T-helper 1 cell (primary cell): ENCODE measurements around the gene WBP2.
"Not testable (repeated sequence)": the region's sequence is repeated elsewhere in the genome, so short reads cannot be mapped to it uniquely, and the experiment has no call there.

Experiments
- DNase-seq, 5 donors: peaks; one replicate each; pipeline ENCODE4 v3.0.0-alpha.2; 2012 to 2020

Gene WBP2

DNA sequence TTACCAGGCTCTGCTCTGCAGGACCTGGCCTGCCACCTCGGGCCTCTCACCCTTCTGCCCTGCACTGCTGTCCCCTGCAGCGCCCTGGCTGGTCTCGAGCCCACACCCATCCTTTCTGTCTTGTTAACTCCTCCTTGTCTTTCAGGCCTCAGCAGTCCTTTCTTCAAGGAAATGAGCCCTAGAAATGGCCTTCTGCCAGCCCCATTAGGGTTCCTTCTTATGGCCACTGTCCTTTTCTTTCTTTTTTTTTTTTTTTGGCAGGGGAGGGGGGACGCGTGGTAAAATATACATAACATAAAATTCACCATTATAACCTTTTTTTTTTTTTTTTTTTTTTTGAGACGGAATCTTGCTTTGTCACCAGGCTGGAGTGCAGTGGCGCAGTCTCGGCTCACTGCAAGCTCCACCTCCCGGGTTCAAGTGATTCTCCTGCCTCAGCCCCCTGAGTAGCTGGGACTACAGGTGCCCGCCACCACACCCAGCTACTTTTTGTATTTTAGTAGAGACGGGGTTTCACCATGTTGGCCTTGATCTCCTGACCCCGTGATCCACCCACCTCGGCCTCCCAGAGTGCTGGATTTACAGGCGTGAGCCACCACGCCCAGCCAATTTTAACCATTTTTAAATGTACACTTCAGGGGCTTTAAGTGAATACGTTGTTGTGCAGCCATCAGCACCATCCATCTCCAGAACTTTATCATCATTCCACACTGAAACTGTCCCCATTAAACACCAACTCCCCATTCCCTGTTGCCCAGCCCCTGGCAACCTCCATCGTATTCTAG, 10.5 kb upstream of the WBP2 start:
- not testable (repeated sequence) for DNase-seq

GRCh38 chr17:75864887-75865286, 9.8 kb upstream of the WBP2 start:
- not testable (repeated sequence) for DNase-seq

DNA sequence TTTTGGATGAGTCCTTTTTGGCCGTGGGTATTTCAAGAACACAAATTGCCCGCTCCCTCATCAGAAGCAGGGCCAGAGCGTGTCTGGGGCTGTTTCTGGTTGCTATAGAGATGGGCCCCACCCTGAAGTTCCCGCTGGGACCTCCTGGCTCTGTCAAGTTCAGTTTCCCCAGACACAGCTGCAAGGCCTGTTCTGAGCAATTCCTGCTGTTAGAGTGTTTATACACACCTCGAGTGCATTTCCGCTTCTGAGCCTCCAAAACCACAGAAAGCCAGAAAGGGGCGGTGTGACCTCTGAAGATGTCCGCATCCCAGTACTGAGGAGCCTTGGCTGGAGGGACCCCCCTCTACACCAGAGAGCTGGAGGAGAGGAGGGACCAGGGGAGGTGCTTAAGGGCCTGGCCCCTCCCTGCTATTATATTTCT, 9.3 kb upstream of the WBP2 start:
- peak in 2 of 5 donors; percentile 22 to 82 for DNase-seq

DNA sequence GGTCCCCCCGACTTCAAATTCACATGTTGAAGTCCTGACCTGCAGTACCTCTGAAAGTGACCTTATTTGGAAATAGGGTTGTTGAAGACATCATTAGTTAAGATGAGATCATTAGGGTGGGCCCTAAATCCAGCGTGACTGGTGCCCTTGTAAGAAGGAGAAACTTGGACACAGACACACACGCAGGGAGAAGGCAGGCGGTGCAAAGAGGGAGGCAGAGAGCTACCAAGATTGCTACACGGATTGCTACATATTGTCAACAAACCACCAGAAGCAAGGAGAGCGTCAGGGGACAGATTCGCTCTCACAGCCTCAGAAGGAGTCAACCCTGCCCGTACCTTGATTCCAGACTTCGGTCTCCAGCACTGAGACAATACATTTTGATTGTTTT, 6.8 kb upstream of the WBP2 start:
- no peak for DNase-seq

GRCh38 chr17:75859358-75859757, 4.2 kb upstream of the WBP2 start:
- not testable (repeated sequence) for DNase-seq

DNA sequence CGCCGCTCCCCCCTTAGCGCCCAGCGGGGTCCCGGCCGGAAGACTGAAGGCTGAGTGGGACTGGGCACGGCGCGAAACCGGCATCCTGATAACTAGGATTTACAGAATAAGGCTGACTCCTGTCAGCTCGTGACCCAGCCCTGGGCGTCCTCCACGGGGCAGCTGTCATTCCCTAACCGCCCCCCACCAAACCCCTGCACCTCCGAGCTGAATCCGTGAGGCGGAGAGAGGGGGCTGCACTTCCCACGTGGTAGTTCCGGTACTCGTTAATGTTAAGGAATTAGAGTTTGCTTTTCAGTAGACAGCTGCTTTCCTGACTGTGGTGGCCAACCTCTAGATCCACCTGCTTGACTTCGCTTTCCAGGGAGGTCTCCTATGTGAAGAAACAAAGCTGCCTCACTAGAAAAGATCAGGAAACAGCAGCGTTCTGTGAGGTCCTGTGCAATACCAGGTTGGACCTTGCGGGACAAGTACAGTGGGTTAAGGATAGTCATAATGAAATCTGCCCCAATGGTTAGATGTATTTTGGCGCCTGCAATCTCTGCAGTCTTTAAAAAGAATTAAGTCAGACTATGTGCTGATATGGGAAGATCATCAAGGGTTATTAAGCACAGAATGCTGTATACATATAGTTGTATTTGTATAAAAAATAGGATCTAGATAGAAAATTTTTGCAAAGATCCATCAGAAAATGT, 1.1 kb upstream of the WBP2 start:
- DNase-seq, result peak in 1 of 5 donors; percentile 28

DNA sequence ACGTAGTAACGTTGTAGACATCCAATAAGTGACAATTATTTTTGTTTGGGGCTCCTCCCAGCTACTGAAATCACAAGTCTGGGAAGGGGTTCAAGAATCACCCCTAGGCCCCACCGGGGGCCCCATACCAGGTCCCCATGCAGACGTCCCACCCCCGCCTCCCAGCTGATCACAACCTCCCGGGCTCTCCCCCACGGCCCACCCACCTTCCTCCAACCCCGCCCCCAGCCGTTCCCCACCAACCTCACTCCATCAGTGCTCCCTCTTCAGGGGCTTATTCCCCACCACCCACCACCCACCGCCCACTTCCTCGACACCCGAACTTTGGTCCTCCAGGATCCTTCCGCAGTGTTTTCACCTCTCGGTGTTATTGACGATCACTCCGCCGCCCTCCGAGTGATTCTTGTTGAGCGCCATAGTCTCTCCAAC, 240 bp downstream of the WBP2 start:
- DNase-seq, result peak in 1 of 5 donors; percentile 43

DNA sequence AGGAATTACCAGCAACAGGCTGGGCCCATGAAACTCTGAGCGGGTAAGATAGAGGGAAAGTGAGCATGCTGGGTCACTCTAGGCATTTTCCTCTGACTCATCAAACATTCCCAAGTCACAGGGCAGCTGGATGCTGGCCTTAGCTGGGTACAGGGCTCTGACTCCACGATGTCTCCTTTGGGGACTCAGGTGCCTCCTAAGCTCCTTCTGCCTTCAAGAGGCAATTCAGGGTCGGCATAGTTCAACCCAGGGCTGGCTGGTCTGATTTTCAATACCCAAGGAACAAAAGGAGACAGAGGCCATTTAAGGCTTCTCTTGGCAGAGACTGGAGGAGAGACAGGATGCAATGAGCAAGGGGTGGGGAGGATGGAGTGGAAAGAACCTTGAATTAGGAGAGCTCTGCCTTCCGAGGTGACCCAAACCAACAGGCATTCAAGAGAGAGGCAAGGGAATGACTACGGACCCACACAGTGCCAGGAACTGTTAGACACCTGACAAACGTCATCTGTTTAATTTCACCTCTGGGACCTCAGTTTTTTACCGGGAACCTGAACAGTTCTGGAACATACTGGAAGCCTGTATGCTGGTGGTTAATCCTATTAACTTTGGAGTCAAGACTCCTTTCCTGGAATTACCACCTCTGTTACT, 910 bp downstream of the WBP2 start:
- no peak for DNase-seq

- DNase-seq, result no peak
These were observed 1.7 kb downstream of the WBP2 start for GRCh38 chr17:75853433-75853832.

GRCh38 chr17:75851693-75851991, 3.5 kb downstream of the WBP2 start:
- not testable (repeated sequence) for DNase-seq

DNA sequence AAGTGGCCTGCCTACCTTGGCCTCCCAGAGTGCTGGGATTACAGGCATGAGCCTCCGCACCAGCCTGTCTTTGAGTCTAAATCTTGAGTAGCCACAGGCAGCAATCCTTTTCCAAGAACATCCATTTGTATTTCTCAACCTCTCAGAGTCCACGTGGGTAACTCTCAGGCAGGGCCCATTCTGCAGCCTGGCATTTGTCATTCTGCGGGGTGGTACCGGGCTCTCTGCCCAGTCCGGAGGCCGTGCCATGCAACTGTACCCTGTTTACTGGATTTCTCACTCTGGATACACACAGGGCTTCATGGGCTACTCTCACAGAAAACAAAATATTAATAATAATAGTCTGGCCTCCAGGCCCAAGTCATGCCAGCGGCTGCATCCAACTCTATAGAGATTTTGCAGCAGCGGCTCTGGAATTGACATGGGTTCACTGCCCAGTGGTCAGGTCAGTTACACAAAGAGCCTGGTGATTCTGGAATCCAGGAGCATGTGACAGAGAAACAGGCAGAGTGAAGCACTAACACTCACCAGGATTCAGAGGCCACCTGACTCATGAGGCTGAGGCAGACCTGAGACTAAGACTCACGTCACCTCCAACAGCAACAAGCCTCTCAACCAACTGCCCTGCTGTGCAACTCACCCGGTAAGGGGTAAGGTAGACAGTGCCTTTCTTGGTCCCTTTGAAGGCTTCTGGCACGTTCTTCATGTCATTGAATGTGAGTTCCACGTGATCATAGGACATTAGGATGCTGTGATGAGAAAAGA, 4.0 kb downstream of the WBP2 start:
- DNase-seq, result no peak

DNA sequence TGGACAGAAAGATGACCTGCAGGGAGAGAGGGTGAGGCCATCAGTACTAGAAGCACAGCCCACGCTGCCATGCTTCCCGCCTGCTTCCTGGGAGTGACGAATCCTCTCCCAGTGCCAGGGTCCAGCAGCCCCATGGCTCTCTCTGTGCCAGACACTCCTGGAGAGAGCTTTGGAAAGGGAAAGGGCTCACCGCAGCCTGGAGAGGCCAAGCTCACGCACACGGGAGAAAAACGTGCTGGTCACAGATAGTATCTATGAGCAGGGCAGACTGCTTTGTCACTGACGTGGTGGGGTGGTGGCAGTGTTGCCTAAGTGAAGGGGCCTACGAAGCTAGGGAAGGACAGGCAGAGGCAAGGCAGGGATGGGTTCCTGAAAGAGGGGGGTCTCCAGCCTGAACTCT, 5.4 kb downstream of the WBP2 start:
- DNase-seq, result no peak

- DNase-seq, result no peak
These were observed 5.9 kb downstream of the WBP2 start for GRCh38 chr17:75849279-75849646.

DNA sequence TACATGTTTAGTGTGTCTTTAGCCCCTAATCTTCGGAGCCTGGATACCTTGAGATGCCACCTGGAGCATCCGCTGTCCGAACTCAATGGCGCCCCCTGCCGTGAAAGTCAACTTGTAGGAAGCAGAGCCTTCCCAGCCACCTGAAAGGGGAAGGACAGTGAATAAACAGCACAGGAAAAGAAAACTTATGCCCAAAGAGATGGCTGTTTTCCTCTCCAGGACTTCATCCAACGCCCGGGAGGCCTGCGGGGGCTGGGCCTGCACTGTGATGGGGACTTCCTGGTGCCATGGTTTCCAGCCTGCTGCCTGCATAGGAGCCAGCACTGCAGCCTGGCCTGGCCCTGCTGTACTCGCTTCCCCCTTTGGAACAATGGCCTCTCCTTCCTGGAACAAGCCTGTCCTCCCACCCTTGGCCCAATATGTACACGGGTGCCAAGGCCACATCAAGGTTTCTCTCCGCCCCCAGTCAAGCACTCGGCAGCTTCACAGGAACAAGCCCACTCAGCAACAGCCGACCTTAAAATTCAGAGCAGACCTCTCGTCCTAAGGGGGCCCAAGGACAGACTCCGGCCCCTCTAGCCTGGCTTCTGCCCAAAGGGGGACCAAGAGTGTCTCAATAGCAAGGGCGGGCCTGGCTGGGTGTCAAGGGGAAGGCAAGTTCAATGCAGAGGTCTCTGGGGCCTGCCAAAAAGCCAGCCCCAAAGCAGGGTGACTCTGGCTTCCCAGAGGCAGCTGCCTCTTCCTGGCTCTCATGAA, 6.4 kb downstream of the WBP2 start:
- peak; percentile 52 to 85 (median 67) for DNase-seq

DNA sequence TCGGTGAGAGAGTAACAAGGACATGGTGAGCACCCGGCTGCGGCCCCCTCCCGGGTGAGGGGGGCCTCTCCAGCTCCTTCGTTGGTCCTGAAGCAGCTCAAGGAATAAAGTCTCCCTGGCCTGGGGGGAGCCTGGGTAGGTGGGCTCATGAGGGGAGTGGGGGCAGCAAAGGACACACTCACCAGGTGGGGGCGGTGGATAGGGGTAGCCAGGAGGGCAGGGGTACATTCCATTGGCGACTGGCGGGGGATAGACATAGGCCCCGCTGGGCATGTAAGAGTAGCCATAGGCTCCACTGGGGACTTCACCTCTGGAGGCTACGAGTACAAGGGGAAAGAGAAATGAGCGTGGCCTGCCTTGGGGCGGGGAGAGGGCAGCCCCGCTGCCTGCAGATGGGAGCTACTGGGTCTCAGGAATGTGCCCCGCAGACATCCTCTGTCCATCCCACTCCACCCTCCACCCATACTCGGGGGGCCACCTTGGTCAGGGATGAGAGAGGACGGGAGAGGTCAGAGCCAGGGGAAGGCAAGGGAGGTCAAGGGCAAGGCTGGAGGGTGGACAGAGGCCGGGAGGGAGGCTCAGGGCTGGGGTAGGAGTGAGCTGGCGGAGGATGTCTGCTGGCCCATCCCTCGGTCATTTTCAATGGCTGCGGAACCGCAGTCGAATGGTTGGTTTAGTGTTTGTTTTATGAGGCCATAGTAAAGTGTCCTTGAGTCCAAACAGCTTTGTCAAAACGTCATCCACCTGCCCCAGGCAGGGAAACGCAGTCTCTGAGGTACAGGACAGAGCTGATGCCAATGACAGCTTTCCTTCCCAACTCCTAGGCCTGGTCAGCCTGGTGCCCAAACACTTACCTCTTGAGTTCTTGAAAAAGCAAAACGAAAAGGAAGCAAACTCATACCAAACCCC, 7.3 kb downstream of the WBP2 start:
- DNase-seq, result no peak

DNA sequence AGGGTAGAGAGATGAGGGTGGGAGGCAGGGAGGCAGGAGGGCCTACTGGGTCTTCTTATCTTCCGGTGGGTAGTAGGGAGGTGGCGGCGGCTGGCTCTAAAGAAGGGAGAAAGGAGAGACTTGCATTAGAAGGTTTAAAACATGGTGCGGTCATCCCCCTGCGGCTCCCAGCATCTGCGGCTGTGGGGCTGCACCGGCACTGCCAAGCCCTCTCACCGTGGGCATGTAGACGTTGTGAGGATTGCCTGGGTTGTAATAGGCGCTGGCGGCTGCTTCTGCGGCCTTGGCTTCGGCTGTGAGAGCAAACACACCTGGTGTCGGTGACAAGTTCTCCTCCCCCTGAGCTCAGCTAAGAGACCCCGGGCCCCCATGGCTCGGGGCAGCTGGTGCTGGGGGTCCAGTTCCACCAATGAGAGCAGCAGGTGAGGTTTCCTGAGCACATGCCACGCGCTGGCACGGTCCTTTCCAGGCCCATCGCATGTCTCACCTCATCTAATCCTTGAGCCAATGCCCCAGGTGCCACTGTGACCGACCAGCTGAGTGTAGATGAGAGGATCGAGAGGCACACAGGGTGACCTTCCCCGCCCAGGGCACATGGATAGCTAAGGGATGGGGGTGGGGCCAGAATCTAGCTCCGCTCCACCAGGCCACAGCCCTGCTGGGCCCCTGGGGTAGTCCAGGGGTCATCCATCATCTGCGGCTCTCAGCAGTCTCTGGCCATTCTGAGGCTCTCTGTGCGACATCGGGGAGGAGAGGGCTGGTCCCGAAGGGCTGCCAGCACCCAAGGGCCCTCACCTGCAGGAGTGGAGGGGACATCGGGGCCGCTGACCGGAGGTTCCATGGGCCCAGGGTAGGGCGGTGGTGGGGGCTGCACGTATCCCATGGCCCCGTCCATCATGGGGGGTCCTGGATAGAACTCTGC, 8.2 kb downstream of the WBP2 start:
- DNase-seq, result no peak

DNA sequence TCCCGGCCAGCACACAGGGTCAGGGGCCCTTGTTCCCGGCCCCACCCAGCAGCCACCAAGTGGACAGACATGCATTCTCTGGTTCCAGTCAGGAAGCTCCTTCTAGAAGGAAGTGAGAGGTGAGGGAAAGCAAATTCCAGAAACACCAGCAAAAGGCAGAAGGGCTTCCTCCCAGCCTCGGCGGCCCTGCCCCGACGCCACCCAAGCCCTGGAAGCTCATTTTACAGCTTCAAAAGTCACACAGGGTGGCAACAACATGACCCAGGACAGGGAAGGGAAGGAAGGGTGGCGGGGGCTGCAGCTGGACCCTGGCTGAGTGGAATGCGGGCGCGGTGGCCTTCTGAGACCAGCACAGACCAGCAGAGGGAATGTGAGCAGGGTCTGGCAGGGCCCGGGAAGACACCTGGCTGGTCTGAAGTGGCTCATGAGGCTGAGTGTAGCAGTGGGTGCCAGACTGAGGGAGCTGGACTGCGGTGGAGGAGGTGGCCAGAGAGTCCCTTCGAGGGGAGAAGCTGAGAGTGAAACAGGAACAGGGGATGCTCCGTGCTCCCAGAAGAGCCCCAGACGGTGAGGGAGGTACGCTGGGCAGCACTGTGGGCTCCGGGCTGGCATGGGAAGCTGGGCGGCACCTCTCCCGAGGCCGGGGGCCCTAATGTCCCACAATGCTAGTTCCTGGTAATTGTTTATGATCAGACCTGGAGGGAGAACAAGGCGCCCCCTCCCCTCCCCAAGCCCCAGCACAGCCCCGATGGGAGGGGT, 9.0 kb downstream of the WBP2 start:
- DNase-seq, result no peak

DNA sequence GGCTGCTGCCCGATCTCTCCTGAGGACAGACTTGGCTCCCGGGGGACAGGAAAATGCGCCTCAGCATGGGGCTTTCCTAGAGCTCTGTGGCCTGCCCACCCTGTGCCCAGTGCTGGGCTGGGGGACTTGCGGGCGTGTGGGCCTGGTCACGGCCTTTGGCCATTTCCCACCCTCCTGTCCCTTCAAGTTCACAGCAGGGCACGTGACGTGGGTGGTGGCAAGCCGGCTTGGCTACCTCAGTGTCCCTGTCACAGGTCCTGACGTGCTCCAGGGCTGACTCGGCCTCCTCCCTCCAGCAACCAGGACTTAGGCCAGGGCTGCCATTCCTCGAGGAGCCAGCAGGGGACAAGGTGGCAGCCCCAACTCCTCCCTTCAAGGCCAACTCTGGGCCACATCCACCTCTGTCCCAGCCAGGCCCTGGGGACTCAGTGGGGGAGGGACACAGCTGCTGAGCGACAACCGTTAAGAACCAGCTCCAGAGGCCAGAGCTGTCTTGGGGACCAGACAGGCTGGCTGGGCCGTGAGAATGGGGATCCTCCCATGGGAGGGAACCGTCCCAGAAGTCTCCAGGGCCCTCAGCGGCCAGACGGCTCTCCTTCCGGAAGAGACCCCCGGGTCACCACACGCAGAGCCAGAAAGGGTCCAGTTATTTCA, 9.9 kb downstream of the WBP2 start:
- peak in 3 of 5 donors; percentile 38 to 79 (median 48) for DNase-seq

DNA sequence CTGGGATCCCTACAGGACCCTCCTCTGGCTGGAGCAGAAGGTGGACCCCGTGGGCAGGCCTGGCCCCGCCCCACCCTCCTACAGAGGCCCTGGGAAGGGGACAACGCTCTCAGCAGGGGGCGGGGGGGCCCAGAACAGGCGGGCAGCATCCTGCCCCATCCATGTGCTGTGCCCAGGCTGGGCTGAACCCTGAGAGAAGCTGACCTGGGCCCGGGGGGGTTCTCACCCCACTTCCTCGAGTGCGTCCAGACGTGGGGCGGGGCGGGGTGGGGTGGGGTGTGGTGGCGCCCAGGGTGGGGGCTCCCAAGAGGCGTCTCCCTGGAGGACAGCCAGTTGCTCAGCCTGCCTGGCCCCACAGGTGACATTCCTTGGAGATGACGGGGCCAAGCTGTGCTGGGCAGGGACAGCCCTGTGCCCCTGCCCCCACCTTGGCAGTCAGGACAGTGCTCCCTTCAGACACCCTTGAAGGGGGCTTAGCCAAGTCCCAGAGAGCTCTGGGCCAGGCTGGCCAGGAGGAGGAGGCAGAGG, 10.5 kb downstream of the WBP2 start:
- DNase-seq, result no peak
